K562 (cell line): ENCODE measurements around the gene ZSCAN26. TPM values are rescaled to one million over a fixed set of nuclear protein-coding genes. Genes with fewer than 3 reads are reported as not detected.

Experiments used
- ATAC-seq: fragments of 200-7000 bp; cut with Tn5 transposase; 3 replicates; pipeline ENCODE4 v1.9.1; 2020; ENCODE audit warnings: moderate library complexity
- BruUV-seq: library from RNA; stranded (reverse); fragments of 400-500 nt; replicated peaks from 2 replicates; lab custom pipeline; 2021; lab: Mats Ljungman, UMichigan
- CTCF ChIA-PET: fragments of 300-600 bp; formaldehyde crosslinking; extraction: SDS; loops from one replicate; lab custom pipeline; 2021; ENCODE audit warnings: low intra/inter-chr PET ratio; lab: Yijun Ruan, JAX
- POLR2A ChIA-PET: fragments of 300-600, 350-650 bp; sonication (Branson Sonifier 250); formaldehyde crosslinking; extraction: SDS; loops from one replicate; lab custom pipeline; 2021; ENCODE audit warnings: antibody characterized with exemption, inconsistent platforms; lab: Yijun Ruan, JAX
- DNase-seq, 4 experiments: peaks; one replicate each; pipeline versions ENCODE4 v3.0.0 to v3.0.0-alpha.2; 2011 to 2018; ENCODE audit warnings: low spot score in 3 of 4, mixed read lengths in 3 of 4; ENCODE audit errors: extremely low read depth in 1 of 4
- FAIRE-seq: peaks from 2 replicates; lab custom pipeline; 2011; peaks lifted over from hg19 to GRCh38; lab: Jason Lieb, UNC
- H2AFZ ChIP-seq: 2 replicates; pipeline ENCODE4 v1.6.0; 2011; ENCODE audit warnings: low read depth, low read length, control low read depth, inconsistent platforms
- H3K27ac ChIP-seq: fragments of 200-600 bp; 3 replicates; pipeline ENCODE4 v1.8.0; 2011; ENCODE audit warnings: low read depth, mild to moderate bottlenecking, control low read depth, inconsistent platforms, low read length, moderate library complexity, mixed read lengths; ENCODE audit errors: extremely low read depth
- H3K27me3 ChIP-seq, 2 experiments: fragments of 300-600 bp in 1 of 2; 2 replicates in 1 of 2; 3 replicates in 1 of 2; pipeline versions ENCODE4 v1.6.0 to v1.8.0; 2011; ENCODE audit warnings: inconsistent platforms in 2 of 2, low read length in 2 of 2, mild to moderate bottlenecking in 1 of 2, mixed read lengths in 1 of 2, moderate library complexity in 1 of 2; ENCODE audit not compliant: control insufficient read depth in 2 of 2, insufficient read depth in 2 of 2
- H3K36me3 ChIP-seq: fragments of 300-600 bp; 3 replicates; pipeline ENCODE4 v1.8.0; 2011; ENCODE audit warnings: mild to moderate bottlenecking, low read length, inconsistent platforms; ENCODE audit not compliant: control insufficient read depth, insufficient read depth
- H3K4me1 ChIP-seq, 2 experiments: fragments of 200-600 bp in 1 of 2; replicated peaks in 1 of 2; 2 replicates in 1 of 2; 3 replicates in 1 of 2; pipeline versions ENCODE4 v1.5.1 to v1.8.0; 2011; ENCODE audit warnings: inconsistent platforms in 2 of 2, low read length in 2 of 2, mild to moderate bottlenecking in 1 of 2, mixed read lengths in 1 of 2, moderate library complexity in 1 of 2; ENCODE audit not compliant: control insufficient read depth in 2 of 2, insufficient read depth in 2 of 2
- H3K4me2 ChIP-seq: 2 replicates; pipeline ENCODE4 v1.6.1; 2011; ENCODE audit warnings: low read length, control low read depth, inconsistent platforms, mixed read lengths; ENCODE audit not compliant: insufficient read depth
- H3K4me3 ChIP-seq: fragments of 200-600 bp; sonication (generic), shearing (Covaris generic); 2 replicates; pipeline ENCODE4 v1.5.1; 2016; ENCODE audit warnings: control low read depth, inconsistent platforms
- H3K79me2 ChIP-seq: fragments of 200-600 bp; 3 replicates; pipeline ENCODE4 v1.8.0; 2011; ENCODE audit warnings: low read length, inconsistent platforms; ENCODE audit not compliant: control insufficient read depth, insufficient read depth
- H3K9ac ChIP-seq, 2 experiments: 2 replicates each; pipeline versions ENCODE4 v1.6.0 to v1.6.1; 2011; ENCODE audit warnings: low read depth in 2 of 2, low read length in 2 of 2, control low read depth in 1 of 2, inconsistent platforms in 1 of 2, mild to moderate bottlenecking in 1 of 2, mixed read lengths in 1 of 2; ENCODE audit not compliant: insufficient read depth in 1 of 2
- H3K9me1 ChIP-seq: one replicate; pipeline ENCODE4 v1.6.0; 2011; ENCODE audit warnings: inconsistent platforms, mild to moderate bottlenecking, low read length, moderate library complexity; ENCODE audit not compliant: control insufficient read depth, insufficient read depth
- H3K9me3 ChIP-seq: replicated peaks from 2 replicates; pipeline ENCODE4 v1.5.1; 2011; ENCODE audit warnings: low read depth, low read length, inconsistent platforms; ENCODE audit not compliant: control insufficient read depth, insufficient read depth
- H4K20me1 ChIP-seq: replicated peaks from 2 replicates; pipeline ENCODE4 v1.6.1; 2011; ENCODE audit warnings: low read length, inconsistent platforms, mixed read lengths; ENCODE audit not compliant: control insufficient read depth, insufficient read depth
- BRD4 ChIP-seq: fragments of 200-600 bp; sonication (generic); IDR thresholded peaks from 2 replicates; pipeline ENCODE4 v1.6.1; 2017; ENCODE audit warnings: inconsistent platforms
- IFI16 ChIP-seq: fragments of 250-450 bp; sonication (Bioruptor Pico); IDR thresholded peaks from 2 replicates; pipeline ENCODE4 v2.1.2; 2022; ENCODE audit warnings: mild to moderate bottlenecking, inconsistent platforms
- L3MBTL2 ChIP-seq: fragments of 450-650 bp; IDR thresholded peaks from 2 replicates; pipeline ENCODE4 v1.6.1; 2016; ENCODE audit warnings: mild to moderate bottlenecking, moderate library complexity
- MYC ChIP-seq, 2 experiments: fragments of 250-450 bp in 1 of 2; sonication (Bioruptor Pico) in 1 of 2; IDR thresholded peaks; 2 replicates each; pipeline versions ENCODE4 v1.5.1 to v1.6.1; 2012 to 2021; ENCODE audit warnings: low read depth in 2 of 2, borderline replicate concordance in 1 of 2, improper control_type of control experiment in 1 of 2, low read length in 1 of 2, mild to moderate bottlenecking in 1 of 2, moderate library complexity in 1 of 2
- NCOA4 ChIP-seq: fragments of 450-650 bp; IDR thresholded peaks from 2 replicates; pipeline ENCODE4 v1.6.1; 2018; ENCODE audit warnings: mild to moderate bottlenecking; ENCODE audit not compliant: partially characterized antibody
- POLR2AphosphoS2 ChIP-seq: IDR thresholded peaks from 2 replicates; pipeline ENCODE4 v1.6.1; 2012; ENCODE audit warnings: low read length, improper control_type of control experiment
- PRMT5 ChIP-seq: sonication (generic); formaldehyde crosslinking; IDR thresholded peaks from 2 replicates; pipeline ENCODE4 v1.5.0; 2020; ENCODE audit warnings: missing genetic modification reagents
- RFX7 ChIP-seq: fragments of 250-450 bp; sonication (Bioruptor Pico); IDR thresholded peaks from 2 replicates; pipeline ENCODE4 v1.5.1; 2021; ENCODE audit warnings: mild to moderate bottlenecking
- SMARCA5 ChIP-seq: fragments of 450-650 bp; IDR thresholded peaks from 2 replicates; pipeline ENCODE4 v1.6.1; 2016
- TARDBP ChIP-seq: fragments of 450-650 bp; IDR thresholded peaks from 2 replicates; pipeline ENCODE4 v1.6.1; 2016
- TCF7 ChIP-seq: sonication (generic); IDR thresholded peaks from 2 replicates; pipeline ENCODE4 v1.6.1; 2016; ENCODE audit warnings: antibody characterized with exemption, borderline replicate concordance
- U2AF2 ChIP-seq: fragments of 200-400 bp; formaldehyde crosslinking; optimal IDR thresholded peaks from 2 replicates; pipeline ENCODE3; 2017; ENCODE audit warnings: low read depth, mild to moderate bottlenecking, low read length
- ZNF175 ChIP-seq: fragments of 200-800 bp; sonication (Bioruptor generic); IDR thresholded peaks from 2 replicates; pipeline ENCODE4 v1.6.1; 2016; ENCODE audit warnings: low read depth, mild to moderate bottlenecking, missing genetic modification characterization, missing compliant biosample characterization
- ZNF354B ChIP-seq: fragments of 250-450 bp; sonication (Bioruptor Pico); IDR thresholded peaks from 2 replicates; pipeline ENCODE4 v1.4.0; 2020
- ZNF76 ChIP-seq: fragments of 250-450 bp; sonication (Bioruptor Pico); IDR thresholded peaks from 2 replicates; pipeline ENCODE4 v1.4.0; 2020; ENCODE audit warnings: mild to moderate bottlenecking, moderate library complexity, borderline replicate concordance
- ZSCAN29 ChIP-seq: fragments of 450-650 bp; IDR thresholded peaks from 2 replicates; pipeline ENCODE4 v1.6.1; 2017
- WGBS: fragments of 100-300 bp; shearing (Covaris generic); methylation state at CpG from one replicate; pipeline ENCODE4 v1.1.6; 2016; ENCODE audit warnings: low coverage, mixed read lengths; ENCODE audit not compliant: insufficient coverage; ENCODE audit errors: missing lambda C conversion rate; 5-methylcytosine and 5-hydroxymethylcytosine counted together
- in situ Hi-C: fragments of 300-500 bp; cut with MboI; formaldehyde crosslinking; loops from 4 replicates; pipeline ENCODE4 v1.15.0; 2018; ENCODE audit warnings: inconsistent platforms, mixed read lengths
- intact Hi-C: fragments of 100-400 bp; cut with micrococcal nuclease; formaldehyde crosslinking; loops from 2 replicates; pipeline ENCODE4 v1.14.2; 2022
- polyA plus RNA-seq, 8 experiments: library from polyadenylated mRNA; depleted of rRNA in 4 of 8; stranded (reverse) in 5 of 8; unstranded in 3 of 8; fragments of >200 nt; fragmentation: Nextera tagmentation in 2 of 8; fragmentation: Illumina TruSeq in 1 of 8; extraction: Ambion mirVana in 2 of 8; extraction: Trizol in 1 of 8; gene quantifications; 2 replicates each; pipeline versions ENCODE4 v1.2.1 to v1.2.3, GENCODE V29; 2011 to 2014; ENCODE audit warnings: inconsistent platforms in 1 of 8, missing spikeins in 1 of 8
- total RNA-seq, 7 experiments: library from RNA; depleted of rRNA in 6 of 7; stranded (reverse); fragments of >200 nt in 6 of 7; fragmentation: Illumina TruSeq in 2 of 7; extraction: Trizol in 2 of 7; gene quantifications; 2 replicates each; pipeline versions ENCODE4 v1.2.1 to v1.2.3, GENCODE V29; 2011 to 2021; ENCODE audit warnings: low replicate concordance in 1 of 7
- TF ChIP-seq, protein P1 (sequence below): fragments of 450-650 bp; formaldehyde crosslinking; IDR thresholded peaks from 2 replicates; pipeline ENCODE4 v1.4.0; 2020; ENCODE audit warnings: mild to moderate bottlenecking, moderate library complexity
- TF ChIP-seq, protein P2 (sequence below): sonication (generic); formaldehyde crosslinking; IDR thresholded peaks from 2 replicates; pipeline ENCODE4 v1.8.0; 2022; ENCODE audit warnings: mild to moderate bottlenecking, missing genetic modification reagents, borderline replicate concordance
- TF ChIP-seq, protein P3 (sequence below): fragments of 250-450 bp; sonication (Bioruptor Pico); IDR thresholded peaks from 2 replicates; pipeline ENCODE4 v1.9.0; 2021; ENCODE audit warnings: mild to moderate bottlenecking
- TF ChIP-seq, protein P4 (sequence below): fragments of 450-650 bp; IDR thresholded peaks from 2 replicates; pipeline ENCODE4 v1.6.1; 2016; ENCODE audit warnings: missing biosample characterization, missing genetic modification characterization

ZSCAN26 gene
- total and polyA plus RNA-seq, 9 of the 15 experiments (the other 6 are each of a cell fraction or from before 2014, with no cell fraction given) = 5.9 to 14.2 (median 10.5) TPM

DNA sequence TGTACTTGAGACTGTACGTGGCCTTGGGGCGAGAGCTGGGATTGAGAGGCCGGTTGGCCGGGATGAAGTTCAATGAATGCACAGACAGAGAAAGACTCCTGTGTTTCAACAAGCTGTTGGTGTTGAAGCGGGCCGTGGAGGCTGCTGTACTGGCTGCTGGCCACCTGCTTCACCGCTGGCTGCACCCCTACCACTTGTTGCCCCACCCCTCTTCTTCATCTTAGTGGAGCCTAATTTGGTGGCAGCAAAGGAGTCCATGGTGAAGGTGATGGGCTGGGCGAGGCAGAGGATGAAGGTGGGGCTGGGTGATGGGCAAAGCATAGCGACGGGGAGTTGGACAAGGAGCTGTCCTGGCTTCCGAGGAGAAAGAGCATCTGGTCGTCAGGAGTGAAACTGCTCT, 49.1 kb upstream of the ZSCAN26 start:
- no peaks in the 10 kb centered on the region for H3K27me3 ChIP-seq
- no TSS peak for BruUV-seq
- 58% methylated on average over 12 of the region's 12 CpGs for WGBS
- H3K9me1 ChIP-seq = no peaks in the 10 kb centered on the region
- DNase-seq (no peak), FAIRE-seq (no peak), ATAC-seq (no peak)
- peak overlapping the region; percentile 81; the same call in 2 of the 3 replicates for H3K27ac ChIP-seq
- TF ChIP-seq NCOA4 (no peak), ZNF354B (CRISPR knock-in tag) (no peak), TCF7 (no peak), PRMT5 (no peak), ZNF76 (CRISPR knock-in tag) (no peak), TARDBP (no peak), POLR2AphosphoS2 (no peak), MYC (IDR thresholded peaks at IDR 0.05; ENCODE audit: low read depth, low read length) (no peak), MYC (CRISPR knock-in tag; IDR thresholded peaks at IDR 0.05; ENCODE audit: borderline replicate concordance, low read depth) (no peak), ZNF175 (CRISPR knock-in tag) (no peak), SMARCA5 (no peak), ZSCAN29 (no peak), IFI16 (CRISPR knock-in tag) (no peak), BRD4 (no peak), L3MBTL2 (no peak), U2AF2 (no peak), RFX7 (CRISPR knock-in tag) (no peak)
- TF ChIP-seq, protein P1, sequence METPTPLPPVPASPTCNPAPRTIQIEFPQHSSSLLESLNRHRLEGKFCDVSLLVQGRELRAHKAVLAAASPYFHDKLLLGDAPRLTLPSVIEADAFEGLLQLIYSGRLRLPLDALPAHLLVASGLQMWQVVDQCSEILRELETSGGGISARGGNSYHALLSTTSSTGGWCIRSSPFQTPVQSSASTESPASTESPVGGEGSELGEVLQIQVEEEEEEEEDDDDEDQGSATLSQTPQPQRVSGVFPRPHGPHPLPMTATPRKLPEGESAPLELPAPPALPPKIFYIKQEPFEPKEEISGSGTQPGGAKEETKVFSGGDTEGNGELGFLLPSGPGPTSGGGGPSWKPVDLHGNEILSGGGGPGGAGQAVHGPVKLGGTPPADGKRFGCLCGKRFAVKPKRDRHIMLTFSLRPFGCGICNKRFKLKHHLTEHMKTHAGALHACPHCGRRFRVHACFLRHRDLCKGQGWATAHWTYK = no peak
- TF ChIP-seq, protein P2, sequence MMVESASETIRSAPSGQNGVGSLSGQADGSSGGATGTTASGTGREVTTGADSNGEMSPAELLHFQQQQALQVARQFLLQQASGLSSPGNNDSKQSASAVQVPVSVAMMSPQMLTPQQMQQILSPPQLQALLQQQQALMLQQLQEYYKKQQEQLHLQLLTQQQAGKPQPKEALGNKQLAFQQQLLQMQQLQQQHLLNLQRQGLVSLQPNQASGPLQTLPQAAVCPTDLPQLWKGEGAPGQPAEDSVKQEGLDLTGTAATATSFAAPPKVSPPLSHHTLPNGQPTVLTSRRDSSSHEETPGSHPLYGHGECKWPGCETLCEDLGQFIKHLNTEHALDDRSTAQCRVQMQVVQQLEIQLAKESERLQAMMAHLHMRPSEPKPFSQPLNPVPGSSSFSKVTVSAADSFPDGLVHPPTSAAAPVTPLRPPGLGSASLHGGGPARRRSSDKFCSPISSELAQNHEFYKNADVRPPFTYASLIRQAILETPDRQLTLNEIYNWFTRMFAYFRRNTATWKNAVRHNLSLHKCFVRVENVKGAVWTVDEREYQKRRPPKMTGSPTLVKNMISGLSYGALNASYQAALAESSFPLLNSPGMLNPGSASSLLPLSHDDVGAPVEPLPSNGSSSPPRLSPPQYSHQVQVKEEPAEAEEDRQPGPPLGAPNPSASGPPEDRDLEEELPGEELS = no peak
- TF ChIP-seq, protein P3, sequence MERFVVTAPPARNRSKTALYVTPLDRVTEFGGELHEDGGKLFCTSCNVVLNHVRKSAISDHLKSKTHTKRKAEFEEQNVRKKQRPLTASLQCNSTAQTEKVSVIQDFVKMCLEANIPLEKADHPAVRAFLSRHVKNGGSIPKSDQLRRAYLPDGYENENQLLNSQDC (CRISPR knock-in tag) = no peak
- TF ChIP-seq, protein P4, sequence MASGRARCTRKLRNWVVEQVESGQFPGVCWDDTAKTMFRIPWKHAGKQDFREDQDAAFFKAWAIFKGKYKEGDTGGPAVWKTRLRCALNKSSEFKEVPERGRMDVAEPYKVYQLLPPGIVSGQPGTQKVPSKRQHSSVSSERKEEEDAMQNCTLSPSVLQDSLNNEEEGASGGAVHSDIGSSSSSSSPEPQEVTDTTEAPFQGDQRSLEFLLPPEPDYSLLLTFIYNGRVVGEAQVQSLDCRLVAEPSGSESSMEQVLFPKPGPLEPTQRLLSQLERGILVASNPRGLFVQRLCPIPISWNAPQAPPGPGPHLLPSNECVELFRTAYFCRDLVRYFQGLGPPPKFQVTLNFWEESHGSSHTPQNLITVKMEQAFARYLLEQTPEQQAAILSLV (tag) = no peak
- peaks cover 33 to 46% of the 10 kb centered on the region in 2 experiments for H3K4me1 ChIP-seq
- no peaks in the 10 kb centered on the region for H3K9me3 ChIP-seq
- intact Hi-C loops = loop anchor here (5.0 to 10.0 kb wide), 3 partner anchors 269 to 1053 kb away; a partner anchor contains a TSS
- H3K9ac ChIP-seq = peak overlapping the region; percentile 74 to 94
- peaks cover 18% of the 10 kb centered on the region for H3K79me2 ChIP-seq
- H3K4me2 ChIP-seq = peak overlapping the region; percentile 90
- ChIA-PET POLR2A (interaction anchor here (0.8 to 4.8 kb wide), 16 partner anchors 8 to 380 kb away, joined by 3 to 38 read pairs (median 4); partner anchors contain the start of genes ZKSCAN4, ZKSCAN8, ZSCAN26 and ZSCAN31), CTCF (no interaction called here)
- H3K4me3 ChIP-seq = peak overlapping the region; percentile 62
- H4K20me1 ChIP-seq = no peaks in the 10 kb centered on the region; the same call in 1 of the 2 replicates
- H3K36me3 ChIP-seq = no peaks in the 10 kb centered on the region
- H2AFZ ChIP-seq = peak overlapping the region; percentile 87
- in situ Hi-C loops = no loop called here
